GM19099 (cell line): ENCODE results near the gene CCDC192.

Experiments used
- POLR2A ChIP-seq: IDR thresholded peaks from 3 replicates; pipeline ENCODE4 v1.6.1; 2011; ENCODE audit warnings: low read depth; ENCODE audit not compliant: insufficient read length; ENCODE audit errors: extremely low read depth

CCDC192 gene

GRCh38 chr5:127840198-127840524 is 137.0 kb downstream of the CCDC192 start:
- TF ChIP-seq POLR2A: no peak

- TF ChIP-seq POLR2A: no peak
Observed at GRCh38 chr5:127840809-127841208, 137.6 kb downstream of the CCDC192 start.

GRCh38 chr5:127844581-127845021 is 141.4 kb downstream of the CCDC192 start:
- no peak for TF ChIP-seq POLR2A

GRCh38 chr5:127846884-127847283 is 143.7 kb downstream of the CCDC192 start:
- TF ChIP-seq POLR2A: no peak

GRCh38 chr5:127848098-127848497 is 144.9 kb downstream of the CCDC192 start:
- no peak for TF ChIP-seq POLR2A

- no peak for TF ChIP-seq POLR2A
Observed at GRCh38 chr5:127849408-127849807, 146.2 kb downstream of the CCDC192 start.

GRCh38 chr5:127849891-127850290 is 146.7 kb downstream of the CCDC192 start:
- TF ChIP-seq POLR2A: no peak

GRCh38 chr5:127851964-127852363 is 148.8 kb downstream of the CCDC192 start:
- no peak for TF ChIP-seq POLR2A

GRCh38 chr5:127854520-127854919 is 151.3 kb downstream of the CCDC192 start:
- TF ChIP-seq POLR2A: no peak

GRCh38 chr5:127856292-127856691 is 153.1 kb downstream of the CCDC192 start:
- no peak for TF ChIP-seq POLR2A

- TF ChIP-seq POLR2A: no peak
Observed at GRCh38 chr5:127858116-127858784, 155.1 kb downstream of the CCDC192 start.

- no peak for TF ChIP-seq POLR2A
Observed at GRCh38 chr5:127860291-127860690, 157.1 kb downstream of the CCDC192 start.

GRCh38 chr5:127863161-127863560 is 160.0 kb downstream of the CCDC192 start:
- no peak for TF ChIP-seq POLR2A

- TF ChIP-seq POLR2A: no peak
Observed at GRCh38 chr5:127863610-127864395, 160.6 kb downstream of the CCDC192 start.

- TF ChIP-seq POLR2A: no peak
Observed at GRCh38 chr5:127864511-127864910, 161.3 kb downstream of the CCDC192 start.

GRCh38 chr5:127865273-127865672 is 162.1 kb downstream of the CCDC192 start:
- no peak for TF ChIP-seq POLR2A
